NCI-H2227 treated with DMSO at 0.1 percent for 48 hours (cell line): Measurements from ENCODE around the gene PRKCG.
"Not testable (repeated sequence)": the region's sequence is repeated elsewhere in the genome, so short reads cannot be mapped to it uniquely, and the experiment has no call there.

Experiments
- DNase-seq: peaks from one replicate; lab custom pipeline; 2025; lab: John Stamatoyannopoulos, UW

PRKCG gene

GRCh38 chr19:53944933-53945332 is 62.9 kb downstream of the PRKCG start:
- no peak for DNase-seq

GRCh38 chr19:53945441-53945840 is 63.4 kb downstream of the PRKCG start:
- DNase-seq = peak; percentile 84

- no peak for DNase-seq
These were observed 64.0 kb downstream of the PRKCG start for GRCh38 chr19:53945998-53946397.

GRCh38 chr19:53947624-53948023 is 65.6 kb downstream of the PRKCG start:
- DNase-seq = no peak

- DNase-seq = not testable (repeated sequence)
These were observed 66.6 kb downstream of the PRKCG start for GRCh38 chr19:53948611-53949010.

- no peak for DNase-seq
These were observed 69.4 kb downstream of the PRKCG start for GRCh38 chr19:53951436-53951835.

- DNase-seq = no peak
These were observed 70.0 kb downstream of the PRKCG start for GRCh38 chr19:53951947-53952346.

- DNase-seq = no peak
These were observed 71.4 kb downstream of the PRKCG start for GRCh38 chr19:53953383-53953782.
